ENCODE results near the gene OR2V2.

DNA sequence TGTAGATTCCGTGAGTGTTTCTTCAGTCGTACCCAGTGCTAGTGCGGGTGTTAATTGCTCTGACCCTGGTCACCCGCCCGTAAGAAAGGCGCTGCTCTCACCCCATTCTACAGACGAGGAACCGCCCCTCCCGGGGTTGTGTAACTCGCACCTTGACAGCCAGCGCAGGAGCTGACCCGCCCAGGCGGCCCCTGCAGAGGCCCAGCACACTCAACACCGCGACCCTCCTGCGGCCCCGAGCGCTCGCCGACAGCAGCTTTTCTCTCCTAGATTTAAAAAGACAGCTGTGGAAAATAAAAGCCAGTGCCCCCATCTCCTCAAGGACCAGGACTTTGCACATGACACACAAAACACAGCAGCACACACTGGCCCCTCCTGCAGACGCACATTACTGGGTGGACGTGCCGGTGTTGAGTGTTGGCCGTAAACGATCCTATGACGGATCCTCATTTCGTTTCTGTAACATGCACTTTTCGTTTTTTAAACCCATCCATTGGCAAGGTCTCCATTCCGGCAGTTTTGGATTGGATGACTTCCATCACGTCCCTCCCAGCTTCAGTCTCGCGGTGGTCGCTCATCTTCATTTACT, 22.9 kb downstream of the OR2V2 start:
- no peak for TF ChIP-seq POLR2A (IDR thresholded peaks at IDR 0.05)
- no peak for TF ChIP-seq CTCF (IDR thresholded peaks at IDR 0.05)
- TF ChIP-seq POLR2AphosphoS5 (IDR thresholded peaks at IDR 0.05), result no peak

Measured in breast epithelium (tissue), 3 donors.